Right renal cortex interstitium (tissue), 3 donors: ENCODE measurements around the gene HSPA6. TPM values are rescaled to one million over a fixed set of nuclear protein-coding genes. Genes with fewer than 3 reads are reported as not detected.
"Not testable (repeated sequence)": the region's sequence is repeated elsewhere in the genome, so short reads cannot be mapped to it uniquely, and the experiment has no call there.

Experiments used
- DNase-seq, 3 donors: peaks; one replicate each; pipeline ENCODE4 v3.0.0-alpha.2; 2013; ENCODE audit warnings: low read depth in 3 of 3, low spot score in 2 of 3
- polyA plus RNA-seq, 3 donors: library from polyadenylated mRNA; unstranded; fragments of 120-200 nt; gene quantifications; one replicate each; pipeline ENCODE4 v1.2.1, GENCODE V29; 2013; ENCODE audit not compliant: insufficient read length in 3 of 3

The HSPA6 gene
- polyA plus RNA-seq, 3 donors, result 0.28 to 0.46 (median 0.40) TPM

DNA sequence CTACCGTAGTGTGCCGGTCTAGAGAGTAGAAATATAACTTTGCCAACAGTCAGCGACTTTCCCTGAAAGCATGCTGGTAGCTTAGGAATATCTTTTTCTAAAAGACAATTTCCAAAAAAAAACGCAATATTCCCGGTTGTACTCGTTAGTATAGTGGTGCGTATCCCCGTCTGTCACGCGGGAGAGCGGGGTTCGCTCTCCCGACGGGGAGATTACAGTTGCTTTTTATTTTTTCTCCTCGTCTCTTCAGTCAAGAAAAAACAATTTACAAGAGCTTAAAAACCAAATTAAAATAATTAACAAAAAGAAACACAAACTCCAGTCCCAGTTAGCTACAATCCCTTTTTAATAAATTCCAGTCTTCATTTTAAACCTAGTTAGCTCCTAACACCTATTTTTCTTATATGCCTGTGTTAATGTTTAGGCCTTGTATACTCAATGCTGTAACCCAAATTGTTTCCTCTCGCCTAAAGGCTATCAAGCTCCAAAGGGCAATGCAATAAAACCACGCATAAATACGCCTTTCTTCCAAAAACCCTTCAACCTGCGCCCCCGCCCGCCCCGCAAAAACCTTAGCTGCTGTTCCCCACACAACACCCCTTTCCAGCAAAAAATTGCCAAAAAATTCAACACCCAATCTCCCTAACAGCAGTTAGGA lies 7.8 kb downstream of the HSPA6 start:
- DNase-seq, result no peak

DNA sequence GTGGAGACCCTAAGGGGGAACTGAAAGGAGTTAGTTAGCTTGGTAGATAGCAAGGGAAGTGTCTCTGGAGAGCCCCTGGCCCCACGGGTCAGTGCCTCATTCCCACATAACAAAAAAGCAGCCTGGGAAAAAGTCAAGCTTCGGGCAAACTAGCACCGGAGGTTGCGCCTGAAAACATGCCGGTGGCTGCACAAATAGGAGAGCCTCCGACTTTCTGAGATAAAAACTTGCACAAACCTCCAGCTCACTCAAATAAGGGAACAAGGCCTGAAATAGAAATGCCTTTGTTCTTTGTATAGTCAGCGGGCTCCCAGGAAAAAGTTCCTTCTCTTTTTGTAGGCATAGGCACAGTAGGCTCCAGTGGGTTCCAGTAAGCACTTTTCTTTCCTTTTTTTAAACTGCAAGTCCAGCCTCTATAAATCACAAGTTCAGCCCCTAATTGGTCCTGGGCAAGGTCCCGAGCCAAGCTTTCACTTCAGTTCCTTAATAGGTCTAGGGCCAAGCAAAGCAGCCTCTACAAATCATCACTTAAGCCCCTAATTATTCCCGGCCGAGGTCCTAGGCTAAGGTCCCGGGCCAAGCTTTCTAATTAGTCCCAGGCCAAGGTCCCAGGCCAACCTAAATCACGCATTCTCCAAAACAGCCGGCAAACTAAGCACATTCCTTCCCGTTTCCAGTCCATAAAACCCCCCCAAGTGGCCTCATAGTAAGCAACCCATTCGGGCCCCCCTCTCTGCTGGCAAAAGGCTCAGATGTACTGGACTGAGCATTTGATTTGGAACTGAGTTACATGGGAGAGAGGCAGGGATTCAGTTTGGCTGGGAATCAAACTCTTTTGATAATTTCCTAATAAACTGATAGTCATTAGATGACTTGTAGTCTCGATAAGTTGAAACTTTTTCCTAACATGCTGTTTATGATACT lies 8.6 kb downstream of the HSPA6 start:
- DNase-seq, result peak in 1 of 3 donors; percentile 56

- not testable (repeated sequence) for DNase-seq
Observed at GRCh38 chr1:161537068-161537669, 12.8 kb downstream of the HSPA6 start.

GRCh38 chr1:161538925-161539479 lies 14.7 kb downstream of the HSPA6 start:
- not testable (repeated sequence) for DNase-seq

GRCh38 chr1:161539731-161540569 lies 15.6 kb downstream of the HSPA6 start:
- not testable (repeated sequence) for DNase-seq

DNA sequence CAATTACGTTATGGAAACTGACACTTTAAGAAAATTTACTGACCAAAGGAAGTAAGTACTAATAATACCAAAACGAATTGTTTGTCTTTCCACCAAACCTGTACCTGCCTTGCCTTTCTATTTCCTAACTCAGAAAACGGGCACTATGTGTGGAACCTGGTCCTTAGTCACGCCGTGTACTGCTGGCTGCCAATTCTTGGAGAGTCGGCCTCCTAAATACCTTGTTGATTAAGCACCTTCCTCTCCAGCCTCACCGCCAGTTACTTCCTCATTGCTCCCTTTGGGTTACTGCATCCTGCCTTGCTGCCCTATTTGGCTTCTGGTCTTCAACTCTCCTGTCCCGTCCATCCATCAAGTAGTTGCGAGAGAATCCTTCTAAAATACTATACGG lies 16.2 kb downstream of the HSPA6 start:
- DNase-seq, result not testable (repeated sequence)

GRCh38 chr1:161542091-161542559 lies 17.8 kb downstream of the HSPA6 start:
- not testable (repeated sequence) for DNase-seq

DNA sequence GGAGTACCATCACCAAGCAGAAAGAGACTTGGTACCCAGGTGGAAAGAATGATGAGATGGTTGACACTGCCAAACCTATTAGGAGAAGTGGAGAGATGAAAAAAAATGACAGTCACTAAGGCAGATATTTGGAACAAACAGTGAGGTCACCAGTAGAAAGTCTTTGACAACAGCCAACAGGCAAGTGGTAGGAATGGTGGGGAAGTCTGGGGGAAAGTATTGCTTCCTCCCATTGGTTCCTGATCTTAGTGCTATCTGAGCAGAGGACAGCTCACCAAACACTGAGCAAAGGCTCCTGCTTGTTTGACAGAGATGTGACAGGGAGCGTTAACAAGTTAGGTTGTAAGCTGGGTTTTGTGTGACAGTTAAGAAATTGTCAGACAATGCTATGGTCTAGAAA lies 18.8 kb downstream of the HSPA6 start:
- DNase-seq, result not testable (repeated sequence)

DNA sequence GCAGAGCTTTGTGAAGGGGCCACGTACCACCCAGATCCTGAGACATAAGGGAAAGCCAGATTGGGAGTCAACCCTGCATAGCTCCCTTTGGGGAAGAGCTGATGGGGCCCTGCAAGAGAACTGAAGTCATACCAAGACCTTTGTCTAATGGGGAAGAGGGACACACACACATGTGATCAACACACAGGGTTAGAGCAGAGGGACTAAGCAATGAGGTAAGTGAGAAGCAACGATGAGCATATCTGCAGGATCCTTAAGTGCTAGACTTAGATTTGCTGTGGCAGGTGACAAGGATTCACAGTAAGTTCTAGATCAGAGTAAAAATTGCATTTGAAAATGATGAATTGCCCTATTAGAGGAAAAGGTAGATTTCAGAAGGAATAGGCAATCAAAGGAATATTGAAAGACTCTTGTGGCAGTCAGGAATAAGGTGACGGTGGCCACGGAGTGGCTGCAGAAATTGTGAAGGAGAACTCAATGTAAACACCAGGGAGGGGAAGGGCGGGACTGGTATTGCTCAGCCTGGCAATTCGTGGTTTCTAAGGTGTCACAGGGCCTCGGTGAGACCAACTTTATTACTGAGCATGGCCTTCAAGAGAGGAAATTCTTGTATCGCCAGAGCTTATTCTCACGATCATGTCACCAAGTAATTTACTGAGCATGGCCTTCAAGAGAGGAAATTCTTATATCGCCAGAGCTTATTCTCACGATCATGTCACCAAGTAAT lies 20.8 kb downstream of the HSPA6 start:
- not testable (repeated sequence) for DNase-seq

GRCh38 chr1:161547995-161548741 lies 23.8 kb downstream of the HSPA6 start:
- DNase-seq, result not testable (repeated sequence)

DNA sequence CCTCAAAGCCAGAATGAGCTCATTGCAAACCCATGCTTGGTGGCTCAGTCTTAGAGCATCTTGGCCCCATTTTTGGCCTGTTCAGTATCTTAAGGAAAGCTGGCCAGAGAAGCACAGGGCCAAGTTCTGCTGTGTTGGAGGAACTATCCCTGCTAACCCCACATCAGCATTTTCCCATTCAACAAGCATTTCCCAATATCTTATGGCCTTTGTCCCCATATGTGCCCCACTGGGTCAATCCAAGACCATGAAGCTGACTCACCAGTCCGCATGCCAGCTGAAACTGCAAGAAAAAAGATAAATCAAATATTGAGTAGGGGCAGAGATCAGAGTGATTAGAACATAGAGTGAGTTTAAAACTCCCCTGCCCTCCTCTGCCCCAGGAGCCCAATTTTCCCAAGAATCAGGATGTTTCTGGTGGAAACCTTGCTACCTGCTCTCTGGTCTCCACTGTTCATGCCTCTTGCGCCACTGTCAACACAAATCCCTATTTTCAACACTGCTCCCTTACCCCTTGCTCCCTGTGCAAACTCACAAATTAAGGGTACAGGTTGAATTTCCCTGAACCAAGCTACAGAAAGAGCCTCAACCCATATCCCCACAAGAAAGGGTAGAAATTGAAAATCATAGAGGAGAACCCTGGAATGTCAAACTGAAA lies 24.5 kb downstream of the HSPA6 start:
- DNase-seq, result not testable (repeated sequence)

- DNase-seq, result no peak
Observed at GRCh38 chr1:161549652-161550051, 25.3 kb downstream of the HSPA6 start, which contains the start of gene FCGR3A. Gene FCGR3A (minus strand): TSS chr1:161549818. CDS start chr1:161549736, 82 bp downstream.

DNA sequence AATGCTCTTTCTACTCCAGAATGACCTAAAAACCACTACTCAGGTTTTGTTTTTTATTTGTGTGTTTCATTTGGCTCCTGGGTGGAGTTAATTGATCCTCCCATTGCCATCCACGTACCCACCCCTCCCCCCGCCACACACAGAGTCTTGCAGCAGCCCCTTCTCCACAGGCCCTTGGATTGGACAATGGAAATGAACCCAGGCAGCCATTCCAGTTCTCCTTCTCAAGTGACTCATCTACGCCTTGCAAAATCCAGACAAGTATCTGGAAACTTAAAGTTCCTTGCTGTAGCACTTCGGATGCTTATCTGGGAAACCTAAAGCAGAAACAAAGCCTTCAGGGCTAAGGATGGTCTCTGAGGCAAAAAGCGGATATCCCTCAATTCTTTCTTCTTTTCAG lies 26.6 kb downstream of the HSPA6 start:
- not testable (repeated sequence) for DNase-seq

DNA sequence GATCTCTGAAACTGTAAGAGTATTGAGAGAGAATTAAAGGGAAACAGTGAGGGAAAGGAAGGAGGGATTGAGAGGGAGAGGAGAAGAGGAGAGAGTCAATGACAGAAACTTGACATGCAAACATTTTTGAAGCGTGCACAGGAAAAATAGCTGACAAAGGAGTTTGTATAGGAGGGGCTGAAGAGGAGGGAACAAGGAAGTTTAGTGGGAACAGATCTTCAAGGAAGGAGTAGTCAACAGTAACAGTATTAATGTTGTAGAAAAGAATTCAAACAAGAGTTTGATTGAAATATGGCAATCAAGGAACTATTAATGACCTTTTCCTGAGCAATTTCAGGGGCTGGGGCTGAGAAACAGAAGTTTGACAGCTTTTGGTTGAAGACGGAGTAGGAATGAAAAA lies 29.3 kb downstream of the HSPA6 start:
- not testable (repeated sequence) for DNase-seq

- not testable (repeated sequence) for DNase-seq
Observed at GRCh38 chr1:161554340-161554739, 30.0 kb downstream of the HSPA6 start.

- DNase-seq, result not testable (repeated sequence)
Observed at GRCh38 chr1:161554815-161555417, 30.6 kb downstream of the HSPA6 start.

DNA sequence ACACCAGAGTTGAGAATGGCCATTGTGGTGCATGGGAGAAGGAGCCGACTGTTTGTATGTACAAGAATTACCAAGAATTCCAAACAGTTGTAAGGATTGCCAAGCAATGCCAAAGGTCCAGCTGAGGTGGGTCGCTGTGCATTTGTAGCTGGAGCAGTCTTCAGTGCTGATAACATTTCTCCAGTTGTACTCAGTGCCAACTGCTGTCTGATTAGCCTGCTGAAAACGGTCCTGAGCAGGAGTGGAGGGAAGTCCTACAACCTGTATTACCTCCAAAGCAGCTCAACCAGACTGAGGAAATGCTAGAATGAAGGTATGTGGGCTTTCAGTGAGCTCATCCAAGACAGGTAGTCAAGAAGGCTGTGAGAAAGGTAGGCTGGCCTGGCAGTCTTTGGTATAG lies 31.8 kb downstream of the HSPA6 start:
- DNase-seq, result not testable (repeated sequence)
